Endothelial cell of umbilical vein (primary cell): Measurements from ENCODE around the gene FAAH. TPM values are rescaled to one million over a fixed set of nuclear protein-coding genes. Genes with fewer than 3 reads are reported as not detected.

Experiments
- BruUV-seq: library from RNA; stranded (reverse); fragments of 400-500 nt; replicated peaks from 2 replicates; lab custom pipeline; 2021; lab: Mats Ljungman, UMichigan
- CTCF ChIA-PET: fragments of 300-600, 350-600 bp; sonication (Branson Sonifier 250); formaldehyde crosslinking; loops from one replicate; lab custom pipeline; 2021; ENCODE audit warnings: antibody characterized with exemption, inconsistent platforms; lab: Charles Lee
- POLR2A ChIA-PET: fragments of 300-600, 350-600 bp; sonication (Branson Sonifier 250); formaldehyde crosslinking; loops from one replicate; lab custom pipeline; 2021; ENCODE audit warnings: antibody characterized with exemption, inconsistent platforms; lab: Charles Lee
- DNase-seq: peaks from one replicate; pipeline ENCODE4 v3.0.0-alpha.2; 2011; ENCODE audit warnings: low read depth, low spot score
- FAIRE-seq: peaks from 2 replicates; lab custom pipeline; 2011; peaks lifted over from hg19 to GRCh38; lab: Jason Lieb, UNC
- H2AFZ ChIP-seq: 2 replicates; pipeline ENCODE4 v1.6.0; 2012; ENCODE audit warnings: low read depth, low read length, control low read depth, inconsistent platforms
- H3K27ac ChIP-seq: 2 replicates; pipeline ENCODE4 v1.5.1; 2011; ENCODE audit warnings: low read depth, mild to moderate bottlenecking, control low read depth, low read length, moderate library complexity; ENCODE audit not compliant: insufficient read depth
- H3K27me3 ChIP-seq, 2 experiments: 2 replicates each; pipeline versions ENCODE4 v1.6.0 to v1.6.1; 2011; ENCODE audit warnings: low read length in 2 of 2, mixed read lengths in 1 of 2; ENCODE audit not compliant: control insufficient read depth in 2 of 2, insufficient read depth in 2 of 2
- H3K36me3 ChIP-seq, 2 experiments: 2 replicates in 1 of 2; 3 replicates in 1 of 2; pipeline ENCODE4 v1.5.1; 2011; ENCODE audit warnings: low read length in 2 of 2, mild to moderate bottlenecking in 1 of 2, moderate library complexity in 1 of 2; ENCODE audit not compliant: control insufficient read depth in 2 of 2, insufficient read depth in 2 of 2; ENCODE audit errors: extremely low read depth in 1 of 2
- H3K4me1 ChIP-seq: 3 replicates; pipeline ENCODE4 v1.5.1; 2011; ENCODE audit warnings: mild to moderate bottlenecking, low read length; ENCODE audit not compliant: control insufficient read depth, insufficient read depth; ENCODE audit errors: extremely low read depth
- H3K4me2 ChIP-seq: 2 replicates; pipeline ENCODE4 v1.6.1; 2011; ENCODE audit warnings: low read length, control low read depth, mixed read lengths; ENCODE audit not compliant: insufficient read depth
- H3K4me3 ChIP-seq, 3 experiments: fragments of 200-600 bp in 1 of 3; sonication (generic), shearing (Covaris generic) in 1 of 3; replicated peaks in 1 of 3; 2 replicates each; pipeline ENCODE4 v1.5.1; 2011 to 2016; ENCODE audit warnings: control low read depth in 3 of 3, low read length in 3 of 3, mild to moderate bottlenecking in 2 of 3, inconsistent platforms in 1 of 3, low read depth in 1 of 3, moderate library complexity in 1 of 3; ENCODE audit not compliant: insufficient read depth in 1 of 3
- H3K79me2 ChIP-seq: 2 replicates; pipeline ENCODE4 v1.6.0; 2012; ENCODE audit warnings: low read length, inconsistent platforms; ENCODE audit not compliant: control insufficient read depth, insufficient read depth
- H3K9ac ChIP-seq: replicated peaks from 2 replicates; pipeline ENCODE3; 2011; ENCODE audit warnings: low read length, control low read depth; ENCODE audit not compliant: insufficient read depth; ENCODE audit errors: extremely low read depth
- H3K9me1 ChIP-seq: replicated peaks from 3 replicates; pipeline ENCODE4 v1.6.0; 2011; ENCODE audit warnings: mild to moderate bottlenecking, low read length; ENCODE audit not compliant: control insufficient read depth, insufficient read depth; ENCODE audit errors: extremely low read depth
- H3K9me3 ChIP-seq: replicated peaks from 2 replicates; pipeline ENCODE4 v1.5.1; 2012; ENCODE audit warnings: low read length, inconsistent platforms; ENCODE audit not compliant: control insufficient read depth, insufficient read depth
- H4K20me1 ChIP-seq: replicated peaks from 2 replicates; pipeline ENCODE3; 2011; ENCODE audit warnings: mild to moderate bottlenecking, low read length; ENCODE audit not compliant: control insufficient read depth, insufficient read depth; ENCODE audit errors: extremely low read depth
- EZH2 ChIP-seq: IDR thresholded peaks from 2 replicates; pipeline ENCODE4 v1.6.1; 2012; ENCODE audit warnings: borderline replicate concordance, low read depth, mild to moderate bottlenecking, moderate library complexity, low read length, inconsistent platforms; ENCODE audit not compliant: severe bottlenecking
- FOS ChIP-seq: IDR thresholded peaks from 2 replicates; pipeline ENCODE4 v1.6.1; 2011; ENCODE audit warnings: mild to moderate bottlenecking, low read length, moderate library complexity, borderline replicate concordance; ENCODE audit not compliant: insufficient read depth
- GATA2 ChIP-seq: IDR thresholded peaks from 2 replicates; pipeline ENCODE4 v1.7.0; 2011; ENCODE audit warnings: low read depth, mild to moderate bottlenecking, moderate library complexity, mixed read lengths, low read length; ENCODE audit not compliant: insufficient read length, insufficient read depth
- JUN ChIP-seq: IDR thresholded peaks from 2 replicates; pipeline ENCODE4 v1.6.1; 2011; ENCODE audit warnings: borderline replicate concordance, low read depth; ENCODE audit not compliant: insufficient read length, insufficient read depth
- MYC ChIP-seq: IDR thresholded peaks from one replicate; pipeline ENCODE4 v1.6.1; 2011; ENCODE audit warnings: mild to moderate bottlenecking, low read depth, low read length
- POLR2A ChIP-seq: IDR thresholded peaks from 2 replicates; pipeline ENCODE4 v1.6.1; 2012; ENCODE audit warnings: low read depth, mild to moderate bottlenecking, control low read depth, low read length
- POLR2AphosphoS5 ChIP-seq: IDR thresholded peaks from 2 replicates; pipeline ENCODE4 v1.6.1; 2012; ENCODE audit warnings: low read depth, mild to moderate bottlenecking, control low read depth, low read length, moderate library complexity; ENCODE audit not compliant: insufficient read depth
- dilution Hi-C: fragments of 300-500 bp; cut with MboI; formaldehyde crosslinking; loops from one replicate; pipeline ENCODE4 v1.15.0; 2019; ENCODE audit warnings: low sequenced_read_pairs; ENCODE audit not compliant: extremely low pct_ligation_motif_present
- intact Hi-C: fragments of 100-400 bp; cut with micrococcal nuclease; formaldehyde crosslinking; loops from one replicate; pipeline ENCODE4 v1.10.0; 2022
- polyA plus RNA-seq, 4 experiments: library from polyadenylated mRNA; depleted of rRNA in 3 of 4; stranded (reverse) in 3 of 4; unstranded in 1 of 4; fragments of >200 nt; gene quantifications; 2 replicates each; pipeline versions ENCODE4 v1.2.1 to v1.2.3, GENCODE V29; 2011 to 2012; ENCODE audit warnings: missing spikeins in 1 of 4
- total RNA-seq: library from RNA; stranded (reverse); gene quantifications from 2 replicates; pipeline ENCODE4 v1.2.3, GENCODE V29; 2021
- TF ChIP-seq, protein P1 (sequence below): IDR thresholded peaks from 2 replicates; pipeline ENCODE4 v1.6.1; 2011; ENCODE audit not compliant: insufficient read depth, insufficient read length
- TF ChIP-seq, protein P2 (sequence below), 2 donors: IDR thresholded peaks; 1 replicate in 1 of 2; 2 replicates in 1 of 2; pipeline ENCODE4 v1.5.1; 2011; ENCODE audit warnings: low read length in 2 of 2, mild to moderate bottlenecking in 2 of 2, moderate library complexity in 2 of 2, control low read depth in 1 of 2, inconsistent platforms in 1 of 2, low read depth in 1 of 2; ENCODE audit not compliant: insufficient read depth in 1 of 2; ENCODE audit errors: extremely low read depth in 1 of 2

Gene FAAH
- total and polyA plus RNA-seq, 2 donors (not counting 3 experiments of a cell fraction or from before 2014, with no cell fraction given): 0.47 to 1.5 TPM

DNA sequence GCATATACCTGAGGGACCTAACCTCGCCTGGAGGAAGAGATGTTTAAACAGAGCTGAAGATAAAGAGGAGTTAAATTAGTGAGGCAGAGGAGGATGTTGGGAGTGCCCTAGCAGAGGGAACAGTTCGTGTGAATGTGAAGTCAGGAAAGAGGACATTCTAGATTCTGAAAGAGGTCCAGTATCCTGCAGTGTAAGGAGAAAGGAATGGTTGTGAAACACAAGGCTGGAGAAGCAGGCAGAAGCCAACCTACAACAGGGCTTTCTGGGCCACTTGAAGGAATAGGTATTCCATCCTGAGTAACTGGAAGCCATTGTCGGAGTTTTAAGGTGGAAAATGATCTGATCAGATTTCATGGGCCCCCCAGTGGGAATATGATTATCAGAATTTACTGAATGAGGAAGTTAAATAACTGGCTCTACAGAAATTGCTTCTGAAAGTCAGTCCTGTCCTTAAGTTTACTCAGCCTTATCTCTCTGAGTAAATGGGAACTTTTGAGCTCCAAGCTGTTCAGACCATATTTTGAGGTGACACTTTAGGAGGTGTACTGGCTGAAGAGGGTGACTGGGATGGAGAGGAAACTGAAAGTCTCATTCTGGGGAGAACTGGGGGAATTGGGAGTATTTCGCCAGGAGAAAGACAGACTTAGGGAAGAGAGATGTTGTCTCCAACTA, 24.4 kb upstream of the FAAH start:
- DNase-seq (no peak), FAIRE-seq (peak; percentile 12)
- H3K27me3 ChIP-seq: no peaks in the 10 kb centered on the region
- no peak overlapping the region for H3K27ac ChIP-seq
- H4K20me1 ChIP-seq: no peaks in the 10 kb centered on the region
- no peaks in the 10 kb centered on the region for H3K9me1 ChIP-seq
- no peak overlapping the region for H3K9ac ChIP-seq
- no peak for TF ChIP-seq POLR2AphosphoS5
- no peak for TF ChIP-seq GATA2
- TF ChIP-seq, protein P1, sequence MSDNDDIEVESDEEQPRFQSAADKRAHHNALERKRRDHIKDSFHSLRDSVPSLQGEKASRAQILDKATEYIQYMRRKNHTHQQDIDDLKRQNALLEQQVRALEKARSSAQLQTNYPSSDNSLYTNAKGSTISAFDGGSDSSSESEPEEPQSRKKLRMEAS: no peak
- no peak for TF ChIP-seq EZH2
- H3K36me3 ChIP-seq: peaks cover 5 to 9% of the 10 kb centered on the region in 2 experiments
- H3K9me3 ChIP-seq: no peaks in the 10 kb centered on the region
- intact Hi-C loops (no loop called here), dilution Hi-C loops (no loop called here)
- POLR2A ChIA-PET: no interaction called here
- H3K79me2 ChIP-seq: no peaks in the 10 kb centered on the region
- H3K4me1 ChIP-seq: no peaks in the 10 kb centered on the region
- CTCF ChIA-PET: no interaction called here
- no peak overlapping the region for H2AFZ ChIP-seq
- BruUV-seq: no TSS peak
- no peak overlapping the region for H3K4me3 ChIP-seq
- H3K4me2 ChIP-seq: no peak overlapping the region

DNA sequence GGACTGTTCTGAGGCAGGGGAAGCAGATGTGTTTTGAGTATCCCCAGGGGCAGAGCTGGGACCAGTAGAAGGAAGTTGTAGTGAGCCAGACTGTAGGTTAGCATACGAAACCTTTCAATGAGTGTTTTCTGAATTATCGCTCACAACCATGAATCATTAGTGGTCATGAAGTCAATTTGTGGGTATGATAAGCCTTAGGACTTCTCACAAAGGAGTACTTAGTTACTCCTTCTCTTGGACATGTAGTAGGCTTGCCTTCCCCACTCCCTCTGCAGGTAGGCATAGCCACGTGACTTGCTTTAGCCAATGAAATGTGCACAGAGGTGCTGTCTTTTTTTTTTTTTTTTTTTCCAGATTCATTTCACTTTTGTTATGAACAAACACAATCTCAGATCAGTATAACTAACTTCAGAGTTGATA, 23.9 kb upstream of the FAAH start:
- TF ChIP-seq POLR2A (no peak), POLR2AphosphoS5 (no peak), FOS (no peak), MYC (no peak), JUN (no peak), GATA2 (no peak), EZH2 (no peak)
- TF ChIP-seq, protein P1: no peak
- TF ChIP-seq, protein P2, sequence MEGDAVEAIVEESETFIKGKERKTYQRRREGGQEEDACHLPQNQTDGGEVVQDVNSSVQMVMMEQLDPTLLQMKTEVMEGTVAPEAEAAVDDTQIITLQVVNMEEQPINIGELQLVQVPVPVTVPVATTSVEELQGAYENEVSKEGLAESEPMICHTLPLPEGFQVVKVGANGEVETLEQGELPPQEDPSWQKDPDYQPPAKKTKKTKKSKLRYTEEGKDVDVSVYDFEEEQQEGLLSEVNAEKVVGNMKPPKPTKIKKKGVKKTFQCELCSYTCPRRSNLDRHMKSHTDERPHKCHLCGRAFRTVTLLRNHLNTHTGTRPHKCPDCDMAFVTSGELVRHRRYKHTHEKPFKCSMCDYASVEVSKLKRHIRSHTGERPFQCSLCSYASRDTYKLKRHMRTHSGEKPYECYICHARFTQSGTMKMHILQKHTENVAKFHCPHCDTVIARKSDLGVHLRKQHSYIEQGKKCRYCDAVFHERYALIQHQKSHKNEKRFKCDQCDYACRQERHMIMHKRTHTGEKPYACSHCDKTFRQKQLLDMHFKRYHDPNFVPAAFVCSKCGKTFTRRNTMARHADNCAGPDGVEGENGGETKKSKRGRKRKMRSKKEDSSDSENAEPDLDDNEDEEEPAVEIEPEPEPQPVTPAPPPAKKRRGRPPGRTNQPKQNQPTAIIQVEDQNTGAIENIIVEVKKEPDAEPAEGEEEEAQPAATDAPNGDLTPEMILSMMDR (IDR thresholded peaks at IDR 0.05; ENCODE audit: extremely low read depth in 1 of 2, insufficient read depth in 1 of 2, low read depth in 1 of 2, low read length in 2 of 2): no peak
- intact Hi-C loops: no loop called here
- POLR2A ChIA-PET: no interaction called here
- Histone ChIP-seq H3K9me3 (no peaks in the 10 kb centered on the region), H3K27me3 (no peaks in the 10 kb centered on the region), H2AFZ (no peak overlapping the region), H3K79me2 (no peaks in the 10 kb centered on the region), H3K36me3 (peaks cover 5 to 9% of the 10 kb centered on the region in 2 experiments), H3K4me1 (no peaks in the 10 kb centered on the region), H3K9me1 (no peaks in the 10 kb centered on the region), H3K4me2 (no peak overlapping the region), H4K20me1 (no peaks in the 10 kb centered on the region), H3K27ac (no peak overlapping the region), H3K9ac (no peak overlapping the region), H3K4me3 (no peak overlapping the region)
- no peak for DNase-seq
- no peak for FAIRE-seq
- CTCF ChIA-PET: no interaction called here
- no TSS peak for BruUV-seq
- dilution Hi-C loops: no loop called here
